Measurements from ENCODE around the gene CCM2.
A peak's percentile ranks its signal among the peaks of the same experiment; 100 is the strongest.
"Not testable (repeated sequence)": the region's sequence is repeated elsewhere in the genome, so short reads cannot be mapped to it uniquely, and the experiment has no call there.

Gene CCM2

GRCh38 chr7:45001826-45002225 is 1.8 kb downstream of the CCM2 start:
- DNase-seq (ENCODE audit: low spot score), result no peak

GRCh38 chr7:45003789-45004188 is 3.8 kb downstream of the CCM2 start:
- DNase-seq (ENCODE audit: low spot score), result no peak

- no peak for DNase-seq (ENCODE audit: low spot score)
Measured at GRCh38 chr7:45007106-45007505, 7.1 kb downstream of the CCM2 start.

GRCh38 chr7:45007571-45008328 is 7.7 kb downstream of the CCM2 start:
- DNase-seq (ENCODE audit: low spot score), result no peak

- no peak for DNase-seq (ENCODE audit: low spot score)
Measured at GRCh38 chr7:45013465-45013967, 13.5 kb downstream of the CCM2 start.

- DNase-seq (ENCODE audit: low spot score), result no peak
Measured at GRCh38 chr7:45015313-45015712, 15.3 kb downstream of the CCM2 start.

GRCh38 chr7:45017253-45017652 is 17.3 kb downstream of the CCM2 start:
- DNase-seq (ENCODE audit: low spot score), result no peak

GRCh38 chr7:45020915-45021314 is 20.9 kb downstream of the CCM2 start:
- DNase-seq (ENCODE audit: low spot score), result no peak

GRCh38 chr7:45021604-45022296 is 21.7 kb downstream of the CCM2 start:
- no peak for DNase-seq (ENCODE audit: low spot score)

- DNase-seq (ENCODE audit: low spot score), result no peak
Measured at GRCh38 chr7:45024126-45024744, 24.2 kb downstream of the CCM2 start.

GRCh38 chr7:45025473-45025872 is 25.5 kb downstream of the CCM2 start:
- not testable (repeated sequence) for DNase-seq (ENCODE audit: low spot score)

GRCh38 chr7:45026013-45026412 is 26.0 kb downstream of the CCM2 start:
- no peak for DNase-seq (ENCODE audit: low spot score)

GRCh38 chr7:45026984-45027773 is 27.2 kb downstream of the CCM2 start:
- peak; percentile 16 for DNase-seq (ENCODE audit: low spot score)

GRCh38 chr7:45027774-45028114 is 27.7 kb downstream of the CCM2 start:
- DNase-seq (ENCODE audit: low spot score), result no peak

- DNase-seq (ENCODE audit: low spot score), result no peak
Measured at GRCh38 chr7:45028138-45028919, 28.3 kb downstream of the CCM2 start.

- DNase-seq (ENCODE audit: low spot score), result no peak
Measured at GRCh38 chr7:45028920-45029344, 28.9 kb downstream of the CCM2 start.

GRCh38 chr7:45031829-45032228 is 31.8 kb downstream of the CCM2 start:
- no peak for DNase-seq (ENCODE audit: low spot score)

- DNase-seq (ENCODE audit: low spot score), result no peak
Measured at GRCh38 chr7:45032421-45032820, 32.4 kb downstream of the CCM2 start.

GRCh38 chr7:45033261-45033930 is 33.4 kb downstream of the CCM2 start:
- no peak for DNase-seq (ENCODE audit: low spot score)

- no peak for DNase-seq (ENCODE audit: low spot score)
Measured at GRCh38 chr7:45033931-45034290, 33.9 kb downstream of the CCM2 start.

GRCh38 chr7:45034710-45035109 is 34.7 kb downstream of the CCM2 start:
- not testable (repeated sequence) for DNase-seq (ENCODE audit: low spot score)
